NB4 (cell line): ENCODE data around the gene OPRM1.

Experiments
- POLR2A ChIP-seq: IDR thresholded peaks from 2 replicates; pipeline ENCODE4 v1.6.1; 2011; ENCODE audit warnings: mild to moderate bottlenecking; ENCODE audit not compliant: insufficient read length; ENCODE audit errors: extremely low read depth
- TF ChIP-seq, protein P1 (sequence below): IDR thresholded peaks from one replicate; pipeline ENCODE4 v1.5.1; 2012; ENCODE audit warnings: low read depth, low read length

DNA sequence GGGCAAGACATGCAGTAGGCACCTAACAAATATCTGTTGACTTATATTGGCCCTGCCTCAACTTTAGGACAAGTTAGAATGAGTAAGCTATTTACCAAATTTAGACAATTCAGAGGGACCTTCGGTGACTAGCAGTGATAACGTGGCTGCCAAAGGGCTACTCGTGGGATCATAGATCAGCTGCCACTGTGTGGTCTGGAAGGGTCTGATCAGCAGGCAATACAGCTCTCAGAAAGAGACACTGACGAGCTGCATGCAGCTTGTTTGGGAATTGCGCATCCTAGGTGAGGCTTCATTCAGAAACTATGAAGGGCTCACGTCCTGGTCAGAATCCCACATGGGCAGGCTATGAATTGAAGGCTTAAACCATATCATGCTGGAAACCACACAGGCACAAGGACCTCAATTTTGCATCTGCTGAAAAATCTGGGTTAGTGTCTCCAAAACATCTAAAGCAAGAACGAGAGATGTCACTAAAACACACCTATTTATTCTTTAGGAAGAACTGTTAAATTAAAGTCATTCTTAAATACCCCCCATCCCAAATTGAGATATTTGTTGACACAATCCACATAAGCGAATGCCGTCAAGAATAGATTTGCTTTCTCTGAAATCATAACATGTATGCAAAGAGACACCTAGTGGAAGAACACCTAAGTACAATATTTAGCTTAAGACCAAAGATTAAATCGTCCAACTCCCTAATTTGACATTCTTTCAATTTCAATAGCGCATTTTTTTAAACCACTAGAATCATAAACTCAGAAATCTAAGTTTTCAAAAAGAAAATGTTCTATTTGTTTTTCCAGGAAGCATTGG, 238.0 kb downstream of the OPRM1 start:
- TF ChIP-seq, protein P1, sequence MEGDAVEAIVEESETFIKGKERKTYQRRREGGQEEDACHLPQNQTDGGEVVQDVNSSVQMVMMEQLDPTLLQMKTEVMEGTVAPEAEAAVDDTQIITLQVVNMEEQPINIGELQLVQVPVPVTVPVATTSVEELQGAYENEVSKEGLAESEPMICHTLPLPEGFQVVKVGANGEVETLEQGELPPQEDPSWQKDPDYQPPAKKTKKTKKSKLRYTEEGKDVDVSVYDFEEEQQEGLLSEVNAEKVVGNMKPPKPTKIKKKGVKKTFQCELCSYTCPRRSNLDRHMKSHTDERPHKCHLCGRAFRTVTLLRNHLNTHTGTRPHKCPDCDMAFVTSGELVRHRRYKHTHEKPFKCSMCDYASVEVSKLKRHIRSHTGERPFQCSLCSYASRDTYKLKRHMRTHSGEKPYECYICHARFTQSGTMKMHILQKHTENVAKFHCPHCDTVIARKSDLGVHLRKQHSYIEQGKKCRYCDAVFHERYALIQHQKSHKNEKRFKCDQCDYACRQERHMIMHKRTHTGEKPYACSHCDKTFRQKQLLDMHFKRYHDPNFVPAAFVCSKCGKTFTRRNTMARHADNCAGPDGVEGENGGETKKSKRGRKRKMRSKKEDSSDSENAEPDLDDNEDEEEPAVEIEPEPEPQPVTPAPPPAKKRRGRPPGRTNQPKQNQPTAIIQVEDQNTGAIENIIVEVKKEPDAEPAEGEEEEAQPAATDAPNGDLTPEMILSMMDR = no peak
- TF ChIP-seq POLR2A = no peak
